ENCODE data around the gene BMP7.

- TF ChIP-seq POLR2A (IDR thresholded peaks at IDR 0.05) (no peak), CTCF (IDR thresholded peaks at IDR 0.05) (no peak), EP300 (IDR thresholded peaks at IDR 0.05) (no peak)
Measured at GRCh38 chr20:57160985-57161384, 105.5 kb downstream of the BMP7 start.
